ENCODE measurements around the gene MYBPC2.
"Not testable (repeated sequence)": the region's sequence is repeated elsewhere in the genome, so short reads cannot be mapped to it uniquely, and the experiment has no call there.

Gene MYBPC2

DNA sequence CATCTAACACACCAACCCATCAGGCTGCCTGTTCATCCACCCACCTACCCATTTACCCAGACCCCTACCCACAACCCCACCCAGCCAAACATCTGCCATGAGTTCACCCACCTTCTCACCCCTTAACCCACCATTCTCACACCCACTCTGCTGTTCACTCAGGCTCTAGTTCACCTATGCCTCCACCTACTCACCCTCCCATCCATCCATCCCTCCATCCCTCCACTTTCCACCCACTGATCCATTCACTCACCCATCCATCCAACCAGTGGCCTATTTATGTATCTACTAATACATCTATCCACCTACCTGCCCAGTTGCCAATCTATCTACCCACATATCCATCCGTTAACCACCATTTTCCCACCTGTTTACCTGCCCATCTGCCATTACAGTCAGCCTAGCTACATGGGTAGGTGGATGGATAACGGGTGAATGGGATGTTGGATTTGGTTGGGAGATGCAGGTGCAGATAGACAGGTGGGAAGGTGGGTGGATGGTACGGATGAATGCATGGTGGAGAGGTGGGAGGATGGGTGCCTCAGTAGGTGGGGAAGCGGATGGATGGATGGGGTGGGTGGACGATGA, 5.3 kb downstream of the MYBPC2 start:
- no peak for DNase-seq (ENCODE audit: low read depth)
- TF ChIP-seq, protein P1, sequence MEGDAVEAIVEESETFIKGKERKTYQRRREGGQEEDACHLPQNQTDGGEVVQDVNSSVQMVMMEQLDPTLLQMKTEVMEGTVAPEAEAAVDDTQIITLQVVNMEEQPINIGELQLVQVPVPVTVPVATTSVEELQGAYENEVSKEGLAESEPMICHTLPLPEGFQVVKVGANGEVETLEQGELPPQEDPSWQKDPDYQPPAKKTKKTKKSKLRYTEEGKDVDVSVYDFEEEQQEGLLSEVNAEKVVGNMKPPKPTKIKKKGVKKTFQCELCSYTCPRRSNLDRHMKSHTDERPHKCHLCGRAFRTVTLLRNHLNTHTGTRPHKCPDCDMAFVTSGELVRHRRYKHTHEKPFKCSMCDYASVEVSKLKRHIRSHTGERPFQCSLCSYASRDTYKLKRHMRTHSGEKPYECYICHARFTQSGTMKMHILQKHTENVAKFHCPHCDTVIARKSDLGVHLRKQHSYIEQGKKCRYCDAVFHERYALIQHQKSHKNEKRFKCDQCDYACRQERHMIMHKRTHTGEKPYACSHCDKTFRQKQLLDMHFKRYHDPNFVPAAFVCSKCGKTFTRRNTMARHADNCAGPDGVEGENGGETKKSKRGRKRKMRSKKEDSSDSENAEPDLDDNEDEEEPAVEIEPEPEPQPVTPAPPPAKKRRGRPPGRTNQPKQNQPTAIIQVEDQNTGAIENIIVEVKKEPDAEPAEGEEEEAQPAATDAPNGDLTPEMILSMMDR (conservative IDR thresholded peaks at IDR 0.05; ENCODE audit: low read depth, low read length) = no peak
- no peak overlapping the region for H3K4me3 ChIP-seq (ENCODE audit: low read depth, low read length)

DNA sequence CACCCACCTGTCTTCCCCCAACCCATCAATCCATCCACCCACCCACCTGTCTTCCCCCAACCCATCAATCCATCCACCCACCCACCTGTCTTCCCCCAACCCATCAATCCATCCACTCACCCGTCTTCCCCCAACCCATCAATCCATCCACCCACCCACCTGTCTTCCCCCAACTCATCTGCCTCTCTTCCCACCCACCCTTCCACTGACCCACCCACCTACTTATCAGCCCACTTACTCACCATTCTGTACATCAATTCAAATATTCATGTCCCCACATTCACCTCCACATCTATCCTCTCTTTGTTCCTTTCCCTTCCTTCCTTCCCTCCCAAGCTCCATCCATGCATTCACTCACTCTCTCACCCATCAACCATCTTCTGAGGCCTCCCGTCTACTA, 6.4 kb downstream of the MYBPC2 start:
- DNase-seq (ENCODE audit: low read depth); H3K4me3 ChIP-seq (ENCODE audit: low read depth, low read length): not testable (repeated sequence)

DNA sequence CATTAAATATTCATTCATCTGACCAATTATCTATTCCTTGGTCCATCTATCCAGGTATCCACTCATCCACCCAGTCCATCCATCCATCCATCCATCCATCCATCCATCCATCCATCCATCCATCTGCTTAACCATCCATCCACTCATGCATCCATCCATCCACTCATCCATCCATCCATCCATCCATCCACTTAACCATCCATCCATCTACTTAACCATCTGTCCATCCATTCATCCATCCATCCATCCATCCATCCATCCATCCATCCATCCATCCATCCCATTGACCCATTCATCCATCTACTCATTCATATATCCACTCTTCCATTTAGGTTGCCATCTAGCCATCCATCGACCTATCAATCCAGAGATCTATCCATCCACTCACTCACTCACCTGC, 11.4 kb downstream of the MYBPC2 start:
- no peak overlapping the region for H3K4me3 ChIP-seq (ENCODE audit: low read depth, low read length)

DNA sequence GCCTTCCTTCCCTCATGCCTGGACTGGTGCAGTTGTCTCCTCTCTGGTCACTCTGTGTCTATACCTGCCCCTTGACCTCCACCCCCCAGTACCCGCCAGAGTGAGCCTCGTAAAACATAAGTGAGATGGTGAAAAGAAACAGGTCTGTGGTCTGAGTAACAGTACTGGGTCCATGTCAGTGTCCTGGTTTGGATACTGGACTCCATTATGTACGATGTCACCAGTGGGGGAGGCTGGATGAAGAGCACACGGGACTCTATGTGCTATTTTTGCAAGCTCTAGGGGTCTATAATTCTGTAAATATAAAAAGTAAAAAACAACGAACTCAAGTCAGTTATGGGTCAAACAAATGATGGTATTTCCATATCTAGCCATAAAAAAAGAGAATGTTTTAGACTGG, 14.4 kb downstream of the MYBPC2 start:
- H3K4me3 ChIP-seq (ENCODE audit: low read depth, low read length) = no peak overlapping the region
- TF ChIP-seq, protein P1 (conservative IDR thresholded peaks at IDR 0.05; ENCODE audit: low read depth, low read length) = no peak
- no peak for DNase-seq (ENCODE audit: low read depth)

More for the DNA sequence above, 11.4 kb downstream of the MYBPC2 start:
- TF ChIP-seq, protein P1 (conservative IDR thresholded peaks at IDR 0.05; ENCODE audit: low read depth, low read length) = no peak
- DNase-seq (ENCODE audit: low read depth) = no peak

DNA sequence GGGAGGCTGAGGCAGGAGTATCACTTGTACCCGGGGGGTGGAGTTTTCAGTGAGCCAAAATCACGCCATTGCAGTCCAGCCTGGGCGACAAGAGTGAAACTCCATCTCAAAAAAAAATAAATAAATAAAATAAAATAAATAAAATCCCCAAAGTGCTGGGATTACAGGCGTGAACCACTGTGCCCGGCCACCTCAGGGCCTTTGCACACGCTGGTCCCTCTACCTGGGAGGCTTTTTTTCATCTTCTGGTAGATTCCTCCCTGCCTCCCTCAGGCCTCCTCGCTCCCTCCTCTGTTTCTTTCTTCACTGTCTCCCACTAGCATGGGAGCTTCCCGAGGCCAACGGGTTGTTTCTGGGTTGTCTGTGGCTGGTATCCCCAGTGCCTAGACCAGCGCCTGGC, 15.1 kb downstream of the MYBPC2 start:
- TF ChIP-seq, protein P1 (conservative IDR thresholded peaks at IDR 0.05; ENCODE audit: low read depth, low read length) = no peak
- no peak overlapping the region for H3K4me3 ChIP-seq (ENCODE audit: low read depth, low read length)
- no peak for DNase-seq (ENCODE audit: low read depth)

DNA sequence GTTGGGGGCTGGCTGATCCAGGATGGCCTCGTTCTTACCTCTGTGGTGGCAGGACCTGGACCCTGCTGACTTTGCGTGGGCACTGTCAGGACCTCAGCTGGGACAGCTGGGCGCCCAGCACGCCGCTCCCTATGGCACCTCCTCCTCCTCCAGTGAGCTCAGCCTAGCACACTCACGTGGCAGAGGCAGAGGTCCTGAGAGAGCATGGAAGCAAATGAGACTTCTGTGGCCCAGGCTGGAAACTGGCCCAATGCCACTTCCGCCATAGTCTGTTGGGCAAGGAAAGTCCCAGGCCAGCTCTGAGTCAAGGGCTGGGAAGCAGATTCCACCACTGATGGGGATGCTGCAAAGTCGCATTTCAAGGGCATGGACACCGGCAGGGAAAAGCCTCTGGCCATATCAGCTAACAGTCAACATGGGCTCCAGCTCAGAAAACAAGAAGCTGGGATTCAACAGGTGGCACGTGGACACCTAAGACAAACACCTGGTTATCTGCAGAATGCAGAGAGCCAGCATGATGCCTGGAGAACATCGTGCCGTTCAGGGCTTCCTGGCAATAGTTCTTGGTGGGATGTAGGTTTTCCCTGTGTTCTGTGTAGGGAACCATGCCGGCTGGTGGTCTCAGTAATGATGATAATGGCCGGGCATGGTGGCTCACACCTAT, 16.7 kb downstream of the MYBPC2 start:
- no peak for DNase-seq (ENCODE audit: low read depth)
- TF ChIP-seq, protein P1 (conservative IDR thresholded peaks at IDR 0.05; ENCODE audit: low read depth, low read length) = no peak

DNA sequence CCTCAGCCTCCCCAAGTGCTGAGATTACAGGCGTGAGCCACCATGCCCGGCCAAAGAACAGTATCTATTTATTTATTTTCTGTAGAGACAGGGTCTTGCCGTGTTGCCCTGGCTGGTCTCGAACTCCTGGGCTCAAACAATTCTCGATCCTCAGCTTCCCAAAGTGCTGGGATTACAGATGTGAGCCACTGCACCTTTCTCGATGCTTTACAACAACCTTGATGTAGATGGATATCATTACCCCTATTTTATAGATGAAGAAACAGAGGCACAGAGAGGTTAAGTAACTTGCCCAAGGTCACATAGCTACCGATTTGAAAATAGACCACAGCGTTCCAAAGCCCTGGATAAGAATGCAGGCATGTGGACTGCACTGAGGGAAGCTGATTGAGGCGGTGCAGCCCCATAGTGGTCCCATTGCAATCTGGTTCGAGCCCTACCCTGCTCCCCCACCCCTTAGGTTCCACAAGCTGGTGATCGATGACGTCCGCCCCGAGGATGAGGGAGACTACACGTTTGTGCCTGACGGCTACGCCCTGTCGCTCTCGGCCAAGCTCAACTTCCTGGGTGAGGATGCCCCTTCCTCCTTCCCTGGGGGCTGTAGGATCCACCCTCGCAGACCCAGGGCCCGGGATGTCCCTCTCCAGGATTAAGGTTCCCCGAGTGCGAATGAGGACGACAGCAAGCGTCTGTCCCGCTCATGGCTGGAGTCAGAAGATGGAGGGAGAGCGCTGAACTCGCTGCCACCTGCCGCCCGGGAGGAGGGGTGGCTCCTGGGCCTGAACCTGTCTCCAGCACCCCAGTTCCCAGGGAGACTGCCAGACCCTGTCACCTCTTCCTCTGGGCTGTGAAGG, 17.9 kb downstream of the MYBPC2 start:
- TF ChIP-seq, protein P1 (conservative IDR thresholded peaks at IDR 0.05; ENCODE audit: low read depth, low read length) = no peak
- DNase-seq (ENCODE audit: low read depth) = no peak
- no peak overlapping the region for H3K4me3 ChIP-seq (ENCODE audit: low read depth, low read length)

More for the DNA sequence above, 16.7 kb downstream of the MYBPC2 start:
- no peak overlapping the region for H3K4me3 ChIP-seq (ENCODE audit: low read depth, low read length)
